NCI-H2196 (cell line): ENCODE measurements around the gene SYT11.
"Not testable (repeated sequence)": the region's sequence is repeated elsewhere in the genome, so short reads cannot be mapped to it uniquely, and the experiment has no call there.

Experiments
- DNase-seq: peaks from one replicate; lab custom pipeline; 2025; ENCODE audit not compliant: unreplicated experiment; lab: John Stamatoyannopoulos, UW

Gene SYT11

DNA sequence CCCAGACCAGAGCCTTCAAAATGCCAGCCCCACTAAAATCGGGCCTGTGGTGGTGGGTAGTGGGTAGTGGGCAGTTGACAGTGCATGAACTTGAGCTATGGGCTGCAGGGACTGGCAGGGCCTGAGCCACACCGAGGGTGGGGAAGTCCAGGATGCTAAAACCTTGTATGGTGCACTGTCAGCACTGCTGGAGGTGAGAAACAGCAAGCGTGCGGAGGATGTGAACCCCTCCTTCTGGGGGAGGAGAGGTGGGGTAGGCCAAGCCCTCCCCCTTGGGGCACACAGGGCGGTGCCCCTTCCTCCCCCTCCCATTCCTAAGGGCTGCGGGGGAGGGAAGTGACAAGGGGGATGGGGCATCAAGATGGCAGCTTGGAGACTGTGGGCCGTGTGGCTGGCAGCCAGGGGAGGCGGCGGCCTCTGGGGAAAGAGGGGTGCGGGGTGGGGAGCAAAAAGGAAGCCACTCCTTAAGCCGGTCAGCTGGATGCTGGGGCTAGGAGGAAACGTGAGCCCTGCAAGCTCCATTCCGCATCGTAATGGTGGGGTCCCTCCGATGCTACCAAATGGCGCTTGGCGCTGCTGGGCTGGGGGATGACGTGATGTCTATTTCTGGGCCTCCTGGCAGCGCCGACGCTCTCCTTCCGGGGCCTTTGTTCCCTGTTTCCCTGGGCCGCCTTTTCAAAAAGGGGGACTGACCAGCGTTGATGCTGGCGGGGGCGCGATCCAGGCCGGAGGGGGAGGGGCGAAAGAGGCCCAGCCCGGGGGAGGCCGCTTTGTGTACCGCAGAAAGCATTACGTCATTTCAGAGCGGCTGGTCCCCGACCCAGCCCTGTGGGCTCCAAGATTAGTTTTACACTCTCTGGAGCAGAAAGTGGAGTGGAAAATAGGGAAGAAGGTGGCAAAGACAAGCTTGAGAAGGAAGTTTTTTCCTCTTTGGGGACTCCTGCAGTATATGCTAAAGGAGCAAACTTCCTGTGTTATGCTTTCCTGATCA lies 809 bp downstream of the SYT11 start:
- DNase-seq: peak; percentile 66

DNA sequence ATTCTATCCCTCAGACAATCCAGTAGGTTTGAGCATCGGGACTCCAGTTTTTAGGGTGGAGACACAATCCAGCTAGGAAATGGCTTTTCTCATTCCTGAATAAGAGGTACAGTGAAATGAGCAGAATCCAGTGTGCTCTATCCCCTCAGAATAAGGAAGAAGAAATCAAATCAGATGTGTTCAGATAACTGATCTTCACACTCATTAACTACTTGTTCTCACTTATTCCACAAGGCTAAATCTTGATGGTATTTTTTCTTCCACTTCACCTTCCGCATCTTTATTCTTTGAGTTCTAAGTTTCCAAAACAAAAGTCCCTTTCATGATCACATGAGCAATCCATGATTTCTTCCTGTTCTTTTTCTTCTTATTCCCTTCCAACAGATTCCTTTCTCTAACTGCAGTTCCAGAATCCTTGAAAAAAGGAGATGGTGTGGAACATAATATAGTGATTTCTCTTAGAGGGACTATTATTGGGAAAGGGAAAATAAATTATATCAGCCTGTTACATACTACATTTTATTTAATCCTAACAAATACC lies 1.7 kb downstream of the SYT11 start:
- no peak for DNase-seq

DNA sequence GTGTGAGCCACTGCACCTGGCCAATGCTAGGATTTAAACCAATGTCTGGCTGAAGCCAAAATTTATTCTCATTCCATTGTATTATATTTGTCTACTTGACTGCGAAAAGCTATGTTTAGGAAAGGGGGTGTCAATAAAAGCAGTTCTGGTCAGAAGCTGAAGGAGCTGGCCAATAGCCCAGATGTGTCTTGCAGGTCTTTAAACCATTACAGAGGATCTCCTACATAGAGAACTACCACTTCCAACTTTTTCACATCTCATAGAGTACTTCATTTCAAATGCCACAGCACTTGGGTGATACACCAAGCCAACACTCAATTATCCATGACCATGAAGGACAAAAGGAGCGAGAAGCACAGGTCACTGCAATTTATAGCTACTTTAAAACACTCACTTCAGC lies 2.5 kb downstream of the SYT11 start:
- DNase-seq: no peak

DNA sequence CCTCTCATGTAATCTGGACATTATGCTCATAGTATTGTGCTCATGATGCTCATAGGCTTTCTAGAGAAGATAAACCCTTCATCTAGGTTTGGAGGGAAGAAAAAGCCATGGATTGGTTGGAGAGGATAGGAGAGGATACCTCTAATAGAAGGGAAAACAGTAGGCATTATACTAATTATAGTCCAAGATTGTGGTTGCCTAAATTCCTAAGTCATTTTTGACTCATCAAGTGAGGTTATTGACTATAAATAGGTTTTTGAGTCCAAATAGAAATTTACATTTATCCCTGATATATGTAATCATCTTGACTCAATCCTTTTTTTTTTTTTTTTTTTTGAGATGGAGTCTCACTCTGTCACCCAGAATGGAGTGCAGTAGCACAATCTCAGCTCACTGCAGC lies 5.0 kb downstream of the SYT11 start:
- DNase-seq: no peak

DNA sequence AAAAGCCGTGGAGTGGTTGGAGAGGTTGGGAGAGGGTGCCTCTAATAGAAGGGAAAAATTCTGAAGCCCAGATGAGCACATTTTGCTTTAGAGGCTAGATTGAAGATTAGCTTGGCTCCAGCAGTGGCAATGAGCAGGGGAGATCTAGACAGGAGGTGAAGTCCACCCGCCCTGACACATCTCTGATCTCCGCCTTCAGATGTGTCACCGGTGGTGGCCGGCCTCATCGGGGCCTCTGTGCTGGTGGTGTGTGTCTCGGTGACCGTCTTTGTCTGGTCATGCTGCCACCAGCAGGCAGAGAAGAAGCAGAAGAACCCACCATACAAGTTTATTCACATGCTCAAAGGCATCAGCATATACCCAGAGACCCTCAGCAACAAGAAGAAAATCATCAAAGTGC lies 8.4 kb downstream of the SYT11 start:
- no peak for DNase-seq

DNA sequence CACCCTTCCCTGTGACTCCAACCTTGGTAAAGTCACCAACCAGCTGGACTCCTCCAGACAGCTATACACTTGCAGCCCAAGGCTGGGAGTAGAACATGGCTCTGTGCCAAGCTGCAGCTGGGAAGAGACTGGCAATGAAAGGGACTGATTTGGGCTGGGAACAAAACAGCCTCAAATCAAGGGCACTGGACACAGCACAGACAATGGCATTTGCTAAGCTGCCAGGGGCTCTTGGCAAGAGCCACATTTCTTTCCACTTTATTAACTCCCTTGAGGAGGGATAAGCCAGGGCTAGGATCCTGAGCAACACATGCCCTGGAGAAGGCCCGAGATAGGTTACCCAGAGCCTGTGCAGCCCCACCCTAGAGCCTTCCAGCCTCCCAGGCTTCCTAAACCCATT lies 12.0 kb downstream of the SYT11 start:
- DNase-seq: peak; percentile 35

DNA sequence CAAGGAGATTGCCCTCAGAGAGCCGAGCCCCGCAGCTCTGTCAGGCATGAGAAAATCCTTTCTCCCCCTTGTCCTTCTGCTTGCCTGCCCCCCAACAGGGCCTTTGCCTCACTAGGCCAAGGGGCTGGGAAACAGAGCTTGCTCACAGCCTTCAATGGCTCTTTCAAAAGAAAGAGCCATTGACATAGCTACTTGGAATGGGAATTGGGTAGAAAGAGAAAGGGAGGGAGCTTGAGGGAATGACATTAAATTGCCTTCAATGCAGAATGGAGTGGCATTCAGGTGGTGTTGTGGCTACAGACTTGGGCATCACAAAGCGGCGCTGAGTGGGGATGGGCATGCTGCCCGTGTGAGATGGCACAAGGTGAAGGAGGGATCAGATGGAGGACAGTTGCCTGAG lies 13.2 kb downstream of the SYT11 start:
- DNase-seq: no peak

DNA sequence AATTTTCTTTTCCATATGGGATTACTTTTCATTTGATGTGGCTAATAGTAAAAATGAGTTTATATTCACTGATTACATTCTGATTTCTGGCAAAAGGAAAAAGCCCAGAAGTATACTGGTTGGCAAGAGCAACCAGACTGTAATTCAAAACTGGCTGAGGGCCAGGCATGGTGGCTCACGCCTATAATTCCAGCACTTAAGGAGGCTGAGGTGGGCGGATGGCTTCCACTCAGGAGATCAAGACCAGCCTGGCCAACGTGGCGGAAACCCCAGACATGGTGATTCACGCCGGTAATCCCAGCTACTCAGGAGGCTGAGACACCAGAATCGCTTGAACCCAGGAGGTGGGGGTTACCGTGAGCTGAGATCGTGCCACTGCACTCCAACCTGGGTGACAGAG lies 14.5 kb downstream of the SYT11 start:
- DNase-seq: peak; percentile 15

DNA sequence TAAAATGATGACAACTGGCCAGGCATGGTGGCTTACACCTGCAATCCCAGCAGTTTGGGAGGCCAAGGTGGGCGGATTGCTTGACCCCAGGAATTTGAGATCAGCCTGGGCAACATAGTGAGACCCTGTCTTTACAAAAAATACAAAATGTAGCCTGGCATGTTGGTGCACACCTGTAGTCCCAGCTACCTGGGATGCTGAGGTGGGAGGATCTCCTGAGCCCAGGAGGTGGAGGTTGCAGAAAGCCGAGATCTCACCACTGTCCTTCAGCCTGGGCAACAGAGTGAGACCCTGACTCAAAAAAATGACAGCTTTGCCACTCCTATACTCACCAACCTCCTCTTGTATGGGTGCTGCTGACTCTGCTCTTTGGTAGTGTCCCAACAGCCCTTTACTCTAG lies 18.6 kb downstream of the SYT11 start:
- no peak for DNase-seq

DNA sequence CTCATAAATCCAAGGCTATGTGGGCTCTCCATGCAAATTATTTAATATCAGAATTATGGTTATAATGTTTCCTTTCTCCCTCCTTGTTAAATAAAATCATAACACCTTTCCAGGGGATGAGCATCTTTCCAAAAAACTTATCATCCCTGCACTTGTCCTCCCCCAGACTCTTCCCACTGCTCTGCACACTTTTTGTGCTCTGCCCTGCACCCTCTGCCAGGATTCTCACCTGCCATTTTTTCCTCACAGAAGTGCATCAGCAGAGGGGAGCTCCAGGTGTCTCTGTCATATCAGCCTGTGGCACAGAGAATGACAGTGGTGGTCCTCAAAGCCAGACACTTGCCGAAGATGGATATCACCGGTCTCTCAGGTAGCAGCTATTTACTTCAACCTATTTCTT lies 20.9 kb downstream of the SYT11 start:
- DNase-seq: no peak

DNA sequence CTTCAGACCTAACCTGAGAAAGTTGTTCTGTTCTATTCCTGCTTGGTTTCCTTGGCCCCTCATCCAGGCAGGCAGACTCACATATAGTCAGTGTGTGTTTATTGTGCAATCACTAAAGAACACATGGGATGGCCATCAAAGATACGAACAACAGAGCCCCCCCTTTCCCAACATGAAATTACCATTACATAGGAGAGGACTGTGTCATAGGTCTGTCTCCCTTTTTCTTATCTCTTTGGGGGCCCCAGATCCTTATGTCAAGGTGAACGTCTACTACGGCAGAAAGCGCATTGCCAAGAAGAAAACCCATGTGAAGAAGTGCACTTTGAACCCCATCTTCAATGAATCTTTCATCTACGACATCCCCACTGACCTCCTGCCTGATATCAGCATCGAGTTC lies 21.6 kb downstream of the SYT11 start:
- no peak for DNase-seq

DNA sequence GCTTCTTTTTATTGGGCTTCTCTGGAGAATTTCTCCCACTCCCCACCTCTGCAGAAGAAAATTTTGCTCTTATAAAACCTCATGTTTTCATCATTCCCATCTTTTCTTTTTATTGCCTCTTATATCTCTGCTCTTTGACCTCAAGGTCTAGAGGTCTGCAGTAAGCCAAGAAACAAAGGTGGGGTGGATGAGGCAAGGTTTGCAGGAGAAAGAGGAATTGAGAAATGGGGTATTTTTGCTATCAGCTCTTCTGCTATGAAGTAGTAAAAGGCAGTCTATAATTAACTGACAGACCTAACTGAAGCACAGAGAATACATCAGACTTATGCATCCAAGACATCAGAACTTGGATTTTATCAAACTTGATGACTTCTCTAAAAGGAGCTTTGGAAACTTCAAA lies 22.9 kb downstream of the SYT11 start:
- no peak for DNase-seq

DNA sequence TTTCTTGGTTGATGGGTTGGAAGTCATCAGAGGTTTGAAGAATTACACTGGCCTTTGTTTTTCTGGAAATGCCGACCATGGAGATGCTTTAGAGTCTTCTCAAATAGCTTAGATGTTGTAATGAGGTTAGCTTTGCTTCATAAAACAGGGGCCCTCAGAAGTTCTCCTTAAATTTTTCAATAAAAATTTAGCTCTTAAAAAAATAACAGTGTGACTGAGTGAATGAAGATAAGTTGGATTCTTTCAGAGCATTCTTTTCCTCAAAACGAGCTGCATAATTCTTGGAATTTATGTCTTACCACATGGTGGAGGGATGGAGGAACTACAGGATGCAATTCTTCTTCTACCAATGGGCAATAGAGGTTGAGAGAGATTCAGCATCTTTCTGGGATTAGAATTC lies 23.4 kb downstream of the SYT11 start:
- DNase-seq: no peak

DNA sequence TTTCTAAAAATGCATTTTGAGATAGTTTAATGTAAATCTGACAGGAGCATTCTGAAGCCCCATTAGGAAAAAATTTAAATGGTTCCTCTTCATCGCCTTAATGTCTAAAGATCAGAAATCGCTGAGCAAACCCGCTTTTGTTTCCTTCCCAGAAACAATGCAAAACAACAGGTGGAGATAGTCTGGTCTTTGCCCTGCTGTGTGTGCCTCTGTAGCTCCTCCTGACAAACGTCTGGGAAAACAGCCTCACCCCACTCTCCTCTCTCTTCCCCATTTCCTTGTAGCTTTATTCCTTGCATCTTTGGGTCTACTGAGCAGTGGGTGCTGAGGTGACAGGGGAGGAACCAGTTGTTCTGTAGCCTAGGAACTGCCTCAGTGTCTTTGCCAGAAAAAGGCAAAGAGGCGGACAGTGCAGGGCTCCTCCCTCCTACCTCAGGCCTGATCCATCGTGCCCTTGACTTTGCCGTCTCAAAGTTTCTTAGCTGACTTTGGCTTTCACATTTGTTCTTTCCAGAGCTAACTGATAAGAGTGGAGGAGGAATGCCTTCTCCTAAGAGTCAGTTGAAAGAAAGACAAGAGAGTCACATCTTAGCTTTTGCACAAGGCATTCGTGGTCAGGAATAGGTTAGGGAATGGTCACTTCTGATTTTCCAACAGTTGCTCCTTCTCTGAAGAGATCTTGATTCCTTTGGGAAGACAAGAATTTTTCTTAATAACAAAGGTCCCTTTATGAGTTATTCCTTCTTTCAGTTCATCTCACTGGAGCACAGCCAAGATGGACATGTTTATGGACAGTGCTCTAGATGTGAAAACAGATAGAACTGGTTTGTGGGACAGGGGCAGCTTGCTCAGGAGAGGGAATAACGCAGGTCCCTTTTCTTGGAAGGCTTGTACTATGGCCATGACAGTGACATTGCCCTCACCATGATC lies 24.9 kb downstream of the SYT11 start:
- no peak for DNase-seq

DNA sequence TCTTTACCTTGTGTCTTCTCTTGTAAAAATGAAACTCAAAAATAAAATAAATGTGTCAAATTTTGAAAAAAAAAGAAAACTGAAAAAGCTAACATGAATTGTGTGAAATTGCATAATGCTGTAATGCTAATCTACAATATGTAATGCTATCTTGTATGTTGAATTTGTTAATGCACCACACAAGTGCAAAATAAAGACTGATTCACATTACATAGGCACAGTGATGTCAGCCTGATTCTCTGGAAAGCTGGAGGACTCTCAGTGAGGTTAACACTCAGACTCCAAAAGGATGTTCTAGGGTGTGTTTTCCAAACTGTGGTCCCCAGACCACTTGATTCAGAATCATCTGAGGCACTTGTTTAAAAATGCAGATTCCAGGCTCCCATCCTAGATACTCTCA lies 25.6 kb downstream of the SYT11 start:
- no peak for DNase-seq

DNA sequence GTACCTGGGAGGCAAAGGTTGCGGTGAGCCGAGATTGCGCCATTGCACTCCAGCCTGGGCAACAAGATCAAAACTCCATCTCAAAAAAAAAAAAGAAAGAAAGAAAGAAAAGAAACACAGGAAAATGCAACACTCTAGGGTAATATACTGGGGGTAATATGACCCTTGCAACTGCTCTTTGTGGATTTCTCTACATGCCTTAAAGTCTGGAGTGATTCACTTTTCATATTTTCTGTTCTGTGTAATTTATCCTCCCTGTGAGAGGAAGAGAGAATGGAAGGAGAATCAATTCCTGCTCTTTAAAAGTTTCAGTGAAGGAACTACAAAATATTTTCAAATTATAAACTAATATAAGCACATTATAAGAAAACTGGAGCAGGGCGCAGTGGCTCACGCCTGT lies 29.1 kb downstream of the SYT11 start:
- no peak for DNase-seq

DNA sequence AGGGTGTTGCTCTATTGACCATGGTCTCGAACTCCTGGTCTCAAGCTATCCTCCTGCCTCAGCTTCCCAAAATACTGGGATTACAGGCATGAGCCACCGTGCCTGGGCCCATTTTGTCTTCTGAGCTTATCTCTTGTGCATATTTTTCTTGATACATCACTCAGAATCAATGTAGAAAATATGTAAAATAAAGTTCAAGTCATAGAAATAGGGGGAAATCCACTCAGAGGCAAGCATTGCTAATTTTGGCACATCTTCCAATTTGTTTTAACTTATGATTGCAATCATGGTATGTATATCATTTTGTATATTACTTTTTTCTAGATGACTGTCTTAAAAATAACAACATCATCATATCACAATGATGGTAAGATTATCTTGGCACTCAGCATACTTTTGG lies 30.2 kb downstream of the SYT11 start:
- no peak for DNase-seq

DNA sequence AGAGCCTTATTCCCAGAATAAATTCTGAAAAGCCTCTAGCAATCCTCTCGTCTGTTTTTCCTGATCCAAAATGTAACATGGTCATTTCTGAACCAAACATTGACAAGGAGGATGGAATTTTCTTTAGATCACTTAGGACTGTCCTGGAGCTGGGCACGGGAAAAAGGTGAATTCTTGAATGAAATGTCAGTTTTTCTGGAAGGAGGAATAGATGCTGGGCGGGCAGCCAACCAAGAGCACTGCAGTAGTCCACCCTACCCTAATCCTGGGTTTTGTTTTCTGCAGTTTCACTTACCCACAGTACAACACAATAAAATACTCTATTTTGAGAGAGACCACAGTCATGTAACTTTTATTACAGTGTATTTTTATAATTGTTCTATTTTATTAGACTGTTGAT lies 30.9 kb downstream of the SYT11 start:
- DNase-seq: no peak

DNA sequence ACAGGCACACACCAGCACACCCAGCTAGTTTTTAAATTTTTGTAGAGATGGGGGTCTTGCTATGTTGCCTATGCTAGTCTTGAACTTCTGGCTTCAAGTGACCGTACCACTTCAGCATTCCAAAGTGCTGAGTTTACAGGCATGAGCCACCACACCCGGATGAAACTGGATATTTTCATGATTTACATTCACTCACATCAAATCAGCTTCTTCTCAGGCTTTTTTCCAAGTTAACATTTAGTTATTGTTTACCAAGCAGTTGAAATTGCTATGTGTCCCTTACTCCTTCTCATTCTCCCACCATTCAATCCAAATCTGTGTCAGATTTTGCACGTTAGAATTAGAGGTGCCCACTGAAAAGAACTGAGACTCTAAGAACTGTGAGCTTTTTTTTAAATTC lies 33.4 kb downstream of the SYT11 start:
- no peak for DNase-seq

DNA sequence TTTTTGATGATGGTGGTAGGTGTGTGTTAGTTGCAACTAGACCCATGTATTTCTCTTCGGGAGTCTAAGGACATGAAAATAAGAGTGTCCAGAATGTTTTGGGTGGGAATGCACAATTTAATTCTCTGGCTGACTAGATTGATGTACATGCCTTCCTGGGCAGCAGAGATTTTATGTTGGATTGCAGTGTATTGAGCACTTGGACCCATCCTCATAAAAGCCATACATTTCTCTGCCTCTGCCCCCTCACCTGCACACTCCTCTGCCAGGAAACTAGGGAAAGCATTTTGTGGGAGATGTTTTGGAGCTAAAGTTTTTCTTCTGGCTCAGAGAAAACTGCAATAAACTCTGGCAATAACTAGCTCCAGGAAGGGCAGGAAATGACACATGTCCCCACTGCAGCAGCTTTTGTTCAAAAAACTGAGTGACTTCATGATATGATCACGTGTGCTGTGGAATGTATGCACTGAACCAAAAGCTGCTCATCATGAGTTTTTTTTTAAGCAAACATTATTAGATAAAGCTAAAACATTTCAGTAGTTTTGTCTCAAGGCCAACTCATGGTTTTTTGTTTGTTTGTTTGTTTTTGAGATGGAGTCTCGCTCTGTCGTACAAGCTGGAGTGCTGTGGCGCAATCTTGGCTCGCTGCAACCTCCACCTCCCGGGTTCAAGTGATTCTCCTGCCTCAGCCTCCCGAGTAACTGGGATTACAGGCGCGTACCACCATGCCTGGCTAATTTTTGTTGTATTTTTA lies 34.2 kb downstream of the SYT11 start:
- DNase-seq: no peak

DNA sequence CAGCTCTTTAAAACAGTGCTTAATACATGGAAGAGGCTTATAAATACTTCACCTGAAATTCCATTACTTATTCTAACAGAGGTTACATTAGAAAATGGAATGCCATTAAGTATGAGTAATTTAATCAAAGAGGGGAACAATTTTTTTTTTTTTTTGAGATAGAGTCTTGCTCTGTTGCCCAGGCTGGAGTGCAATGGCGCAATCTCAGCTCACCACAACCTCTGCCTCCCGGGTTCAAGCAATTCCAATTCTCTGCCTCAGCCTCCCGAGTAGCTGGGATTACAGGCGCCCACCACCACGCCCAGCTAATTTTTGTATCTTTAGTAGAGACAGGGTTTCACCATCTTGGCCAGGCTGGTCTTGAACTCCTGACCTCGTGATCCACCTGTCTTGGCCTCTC lies 36.2 kb downstream of the SYT11 start:
- DNase-seq: not testable (repeated sequence)
